Epithelial cell of proximal tubule (primary cell): Measurements from ENCODE around the gene SARDH. TPM values are rescaled to one million over a fixed set of nuclear protein-coding genes. Genes with fewer than 3 reads are reported as not detected.

ENCODE experiments used
- DNase-seq: peaks from one replicate; pipeline ENCODE4 v3.0.0-alpha.2; 2011; ENCODE audit warnings: low read depth
- H3K4me3 ChIP-seq: 2 replicates; pipeline ENCODE4 v1.5.1; 2011; ENCODE audit warnings: low read depth, mild to moderate bottlenecking, low read length
- total RNA-seq: library from RNA; depleted of rRNA; stranded (reverse); fragments of >200 nt; gene quantifications from 2 replicates; pipeline ENCODE4 v1.2.3, GENCODE V29; 2015
- TF ChIP-seq, protein P1 (sequence below): conservative IDR thresholded peaks from 2 replicates; pipeline ENCODE4 v1.5.1; 2012; ENCODE audit warnings: low read depth, mild to moderate bottlenecking, low read length

Gene SARDH
- total RNA-seq, 1 donor from 2014 or later: 0.92 TPM

DNA sequence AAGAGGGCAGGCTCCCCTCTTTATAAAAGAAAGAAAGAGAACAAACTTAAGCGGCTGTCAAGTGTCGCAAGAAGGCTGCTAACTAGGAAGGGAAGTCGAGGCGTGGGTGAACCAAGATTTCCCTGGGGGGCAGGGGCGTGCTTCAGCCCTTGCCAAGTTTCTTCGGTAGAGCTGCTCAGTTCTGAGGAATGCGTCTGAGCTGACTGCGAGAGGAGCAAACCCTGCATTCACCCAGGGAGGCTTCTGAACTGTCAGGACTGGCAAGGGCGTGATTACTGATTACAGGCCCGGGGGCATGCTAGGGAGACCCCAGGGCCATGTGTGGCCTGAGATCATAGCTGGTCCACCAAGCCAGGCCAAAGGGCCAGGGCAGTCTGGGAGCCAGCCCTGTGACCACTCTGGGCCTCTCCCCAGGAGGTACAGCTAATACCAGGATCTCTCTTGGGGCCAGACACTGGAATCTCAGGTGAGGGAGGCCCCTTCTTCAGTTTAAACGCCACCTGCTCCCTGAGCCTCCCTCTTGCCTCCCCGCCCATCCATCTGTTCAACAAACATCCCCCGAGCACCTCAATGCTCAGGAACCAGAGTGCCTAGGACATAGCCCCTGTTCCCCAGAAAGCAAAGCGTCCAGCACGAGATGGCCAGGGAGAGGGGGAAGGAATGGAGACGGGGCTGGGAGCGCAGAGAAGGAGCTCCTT lies 30.9 kb downstream of the SARDH start:
- DNase-seq: no peak
- H3K4me3 ChIP-seq: no peak overlapping the region
- TF ChIP-seq, protein P1, sequence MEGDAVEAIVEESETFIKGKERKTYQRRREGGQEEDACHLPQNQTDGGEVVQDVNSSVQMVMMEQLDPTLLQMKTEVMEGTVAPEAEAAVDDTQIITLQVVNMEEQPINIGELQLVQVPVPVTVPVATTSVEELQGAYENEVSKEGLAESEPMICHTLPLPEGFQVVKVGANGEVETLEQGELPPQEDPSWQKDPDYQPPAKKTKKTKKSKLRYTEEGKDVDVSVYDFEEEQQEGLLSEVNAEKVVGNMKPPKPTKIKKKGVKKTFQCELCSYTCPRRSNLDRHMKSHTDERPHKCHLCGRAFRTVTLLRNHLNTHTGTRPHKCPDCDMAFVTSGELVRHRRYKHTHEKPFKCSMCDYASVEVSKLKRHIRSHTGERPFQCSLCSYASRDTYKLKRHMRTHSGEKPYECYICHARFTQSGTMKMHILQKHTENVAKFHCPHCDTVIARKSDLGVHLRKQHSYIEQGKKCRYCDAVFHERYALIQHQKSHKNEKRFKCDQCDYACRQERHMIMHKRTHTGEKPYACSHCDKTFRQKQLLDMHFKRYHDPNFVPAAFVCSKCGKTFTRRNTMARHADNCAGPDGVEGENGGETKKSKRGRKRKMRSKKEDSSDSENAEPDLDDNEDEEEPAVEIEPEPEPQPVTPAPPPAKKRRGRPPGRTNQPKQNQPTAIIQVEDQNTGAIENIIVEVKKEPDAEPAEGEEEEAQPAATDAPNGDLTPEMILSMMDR: no peak

DNA sequence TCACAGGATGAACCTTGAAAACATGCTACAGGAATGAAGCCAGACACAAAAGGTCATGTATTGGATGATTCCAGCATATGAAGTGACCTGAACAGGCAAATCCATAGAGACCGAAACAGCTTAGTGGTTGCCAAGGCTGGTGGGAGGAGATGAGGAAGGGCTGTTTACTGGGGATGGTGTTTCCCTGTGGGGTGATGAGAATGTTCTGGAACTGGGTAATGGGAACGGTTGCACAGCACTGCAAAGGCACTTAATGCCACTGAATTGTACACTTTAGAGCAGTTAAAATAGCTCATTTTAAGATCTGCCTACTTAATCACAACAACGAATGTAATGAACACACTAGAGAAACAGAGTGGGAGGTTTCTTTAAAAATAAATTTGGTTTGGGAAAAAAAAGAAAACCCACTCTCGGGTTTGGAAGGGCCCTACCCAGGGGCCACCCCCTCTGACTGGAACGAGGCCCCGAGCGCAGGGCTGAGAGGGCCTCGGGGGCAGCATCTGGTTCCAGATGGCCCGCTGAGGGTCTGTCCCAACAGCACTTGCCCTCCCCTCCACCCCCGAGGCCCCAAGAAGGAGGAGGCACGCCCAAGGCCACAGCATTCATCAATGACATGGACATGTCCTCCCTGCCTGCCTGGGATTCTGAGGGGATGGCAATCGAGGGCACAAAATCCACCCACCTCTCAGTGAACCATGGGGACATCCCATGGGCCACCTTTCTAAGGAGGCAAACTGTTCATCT lies 31.7 kb downstream of the SARDH start:
- TF ChIP-seq, protein P1: no peak
- H3K4me3 ChIP-seq: no peak overlapping the region
- no peak for DNase-seq

DNA sequence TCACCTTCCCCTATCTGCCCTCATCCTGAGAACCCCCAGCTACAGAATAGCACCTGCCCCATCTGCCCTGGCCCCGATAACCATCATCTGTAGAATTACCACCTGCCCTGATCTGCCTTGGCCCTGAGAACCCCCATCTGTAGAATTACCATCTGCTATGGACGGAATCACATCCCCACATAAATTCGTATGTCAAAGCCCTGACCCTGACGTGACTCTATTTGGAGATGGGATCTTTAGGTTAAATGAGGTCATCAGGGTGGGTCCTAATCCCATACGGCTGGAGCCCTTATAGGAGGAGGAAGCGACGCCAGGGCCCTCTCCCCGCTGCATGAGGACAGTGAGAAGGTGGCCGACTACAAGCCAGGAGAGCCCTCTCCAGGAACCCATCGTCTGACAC lies 32.6 kb downstream of the SARDH start:
- TF ChIP-seq, protein P1: no peak
- H3K4me3 ChIP-seq: no peak overlapping the region
- no peak for DNase-seq

DNA sequence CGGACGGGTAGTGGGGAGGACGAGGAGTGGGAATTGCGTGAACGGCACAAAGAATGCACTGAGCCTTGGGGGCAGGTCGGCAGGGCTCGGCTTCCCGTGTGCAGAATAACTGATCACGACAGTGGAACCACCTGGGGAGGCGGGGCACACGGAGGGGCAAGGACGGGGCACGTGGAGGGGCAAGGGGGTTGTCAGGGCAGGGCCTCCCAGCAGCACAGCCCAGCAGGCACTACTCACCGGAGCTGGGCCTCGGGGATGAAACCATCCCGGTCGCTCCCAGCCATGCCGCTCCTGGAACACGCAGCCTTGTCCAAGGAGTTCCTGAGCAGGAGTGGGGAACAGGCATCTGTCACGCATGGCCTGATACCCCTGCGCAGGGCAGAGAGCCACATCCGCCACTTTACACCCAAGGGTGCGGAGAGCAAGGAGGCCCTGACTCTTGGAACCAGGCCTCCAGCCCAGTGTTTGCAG lies 33.4 kb downstream of the SARDH start:
- TF ChIP-seq, protein P1: no peak
- no peak for DNase-seq

DNA sequence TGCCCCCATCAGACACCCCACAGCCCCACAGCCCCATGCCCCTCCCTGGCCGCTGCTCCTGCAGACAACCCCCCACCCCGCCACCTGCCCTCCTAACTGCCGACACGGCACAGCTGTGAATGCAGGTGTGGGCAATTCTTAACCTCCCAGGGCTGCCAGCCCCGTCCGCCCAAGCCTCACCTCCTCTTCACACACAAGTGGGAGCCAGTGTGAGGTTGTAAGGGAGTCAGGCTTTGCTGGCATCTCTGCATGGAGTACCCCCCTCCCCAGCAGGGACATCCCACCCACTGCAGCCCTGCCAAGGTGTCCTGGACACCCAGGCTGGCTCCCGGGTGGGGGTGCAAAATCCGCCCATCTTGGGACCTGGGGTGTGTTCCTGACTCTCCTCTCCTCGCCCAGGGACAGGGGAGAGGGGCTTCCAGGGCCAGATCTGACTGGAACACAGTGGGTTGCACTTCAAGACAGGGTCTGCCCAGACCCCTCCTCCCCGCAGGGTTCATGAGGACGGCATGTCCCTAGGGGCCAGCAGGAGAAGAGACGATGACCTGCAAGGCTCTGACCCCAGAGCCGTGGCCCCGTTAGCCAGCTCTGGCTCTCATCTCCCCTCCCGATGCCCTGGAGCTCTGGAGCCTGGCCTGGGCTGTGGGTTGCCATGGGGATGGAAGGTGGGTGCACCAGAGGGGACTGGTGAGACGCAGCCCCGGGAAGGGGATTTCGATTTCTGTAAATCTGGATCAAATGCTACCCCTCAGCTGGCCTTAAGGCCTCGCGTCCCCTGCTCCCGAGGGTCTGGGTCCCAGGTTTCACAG lies 34.4 kb downstream of the SARDH start:
- TF ChIP-seq, protein P1: no peak
- H3K4me3 ChIP-seq: no peak overlapping the region
- DNase-seq: no peak

More for the DNA sequence above, 33.4 kb downstream of the SARDH start:
- no peak overlapping the region for H3K4me3 ChIP-seq

DNA sequence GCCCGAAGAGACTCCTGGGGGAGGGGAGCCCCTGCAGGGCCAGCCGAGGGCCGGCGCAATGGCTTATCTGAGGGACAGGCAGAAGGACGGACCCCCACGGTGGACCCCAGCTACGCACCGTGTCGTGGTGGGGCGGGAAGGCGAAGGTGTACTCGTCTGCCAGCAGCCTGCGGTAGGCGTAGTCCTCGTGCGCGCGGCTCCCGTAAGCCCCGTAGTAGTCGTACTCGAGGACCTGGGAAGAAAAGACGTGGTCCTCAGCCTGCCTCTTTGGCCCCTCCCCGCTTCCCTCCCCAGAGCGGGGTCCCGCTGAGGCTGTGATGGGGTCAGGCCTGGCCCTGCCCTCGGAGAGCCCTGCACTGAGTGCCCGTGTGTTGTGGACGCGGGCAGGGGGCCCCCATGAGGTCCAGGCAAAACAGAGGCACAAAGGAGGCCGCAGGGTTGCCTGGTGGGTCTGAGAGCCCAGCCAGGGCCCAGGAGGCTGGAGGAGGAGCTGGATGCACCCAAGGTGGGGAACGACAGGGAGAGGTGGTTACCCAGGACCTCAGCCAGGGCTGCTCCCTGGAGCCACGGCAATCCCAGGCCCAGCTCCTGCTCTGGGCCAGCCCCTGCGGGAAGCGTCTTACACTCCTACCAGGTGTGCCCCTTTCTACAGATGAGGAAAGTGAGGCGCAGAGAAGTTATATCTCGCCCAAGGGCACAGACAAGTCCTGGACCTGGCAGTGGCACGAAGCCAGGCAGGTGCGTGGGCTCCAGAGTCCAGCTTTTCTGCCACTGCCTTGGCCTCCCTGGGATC lies 35.2 kb downstream of the SARDH start:
- DNase-seq: no peak
- H3K4me3 ChIP-seq: no peak overlapping the region
- TF ChIP-seq, protein P1: no peak
